ENCODE data around the gene SHROOM2. TPM values are rescaled to one million over a fixed set of nuclear protein-coding genes. Genes with fewer than 3 reads are reported as not detected.

Gene SHROOM2
- total and polyA plus RNA-seq, 2 donors, result 2.6 to 5.8 TPM

GRCh38 chrX:9952300-9952699 is 166.1 kb downstream of the SHROOM2 start:
- 86% methylated on average over 1 of the region's 1 CpG for WGBS
- Histone ChIP-seq H3K4me1 (ENCODE audit: insufficient read depth) (no peaks in the 10 kb centered on the region), H3K4me3 (ENCODE audit: low read depth, low read length) (no peak overlapping the region), H3K27ac (ENCODE audit: low read depth) (no peak overlapping the region), H3K36me3 (ENCODE audit: insufficient read depth) (no peaks in the 10 kb centered on the region)
- no peak for DNase-seq (ENCODE audit: extremely low spot score)

GRCh38 chrX:9953396-9953795 is 167.2 kb downstream of the SHROOM2 start:
- H3K36me3 ChIP-seq (ENCODE audit: insufficient read depth), result no peaks in the 10 kb centered on the region
- H3K4me1 ChIP-seq (ENCODE audit: insufficient read depth), result no peaks in the 10 kb centered on the region
- H3K4me3 ChIP-seq (ENCODE audit: low read depth, low read length), result no peak overlapping the region
- WGBS, result 93% methylated on average over 2 of the region's 2 CpGs
- H3K27ac ChIP-seq (ENCODE audit: low read depth), result no peak overlapping the region
- no peak for DNase-seq (ENCODE audit: extremely low spot score)

- H3K36me3 ChIP-seq (ENCODE audit: insufficient read depth), result no peaks in the 10 kb centered on the region
- no peak overlapping the region for H3K4me3 ChIP-seq (ENCODE audit: low read depth, low read length)
- WGBS, result 71% methylated on average over 6 of the region's 6 CpGs
- no peak for DNase-seq (ENCODE audit: extremely low spot score)
- H3K27ac ChIP-seq (ENCODE audit: low read depth), result no peak overlapping the region
- no peaks in the 10 kb centered on the region for H3K4me1 ChIP-seq (ENCODE audit: insufficient read depth)
Measured at GRCh38 chrX:9955506-9955905, 169.3 kb downstream of the SHROOM2 start.

- DNase-seq (ENCODE audit: extremely low spot score), result no peak
- H3K4me1 ChIP-seq (ENCODE audit: insufficient read depth), result no peaks in the 10 kb centered on the region
- no peak overlapping the region for H3K27ac ChIP-seq (ENCODE audit: low read depth)
- WGBS, result 87% methylated on average over 9 of the region's 9 CpGs
- H3K4me3 ChIP-seq (ENCODE audit: low read depth, low read length), result no peak overlapping the region
- no peaks in the 10 kb centered on the region for H3K36me3 ChIP-seq (ENCODE audit: insufficient read depth)
Measured at GRCh38 chrX:9957743-9958142, 171.5 kb downstream of the SHROOM2 start.

- WGBS, result 91% methylated on average over 5 of the region's 5 CpGs
- H3K4me3 ChIP-seq (ENCODE audit: low read depth, low read length), result no peak overlapping the region
- no peak overlapping the region for H3K27ac ChIP-seq (ENCODE audit: low read depth)
- no peak for DNase-seq (ENCODE audit: extremely low spot score)
- no peaks in the 10 kb centered on the region for H3K4me1 ChIP-seq (ENCODE audit: insufficient read depth)
- H3K36me3 ChIP-seq (ENCODE audit: insufficient read depth), result no peaks in the 10 kb centered on the region
Measured at GRCh38 chrX:9958183-9958582, 172.0 kb downstream of the SHROOM2 start.

- WGBS, result 83% methylated on average over 5 of the region's 5 CpGs
Measured at GRCh38 chrX:9961750-9962149, 175.5 kb downstream of the SHROOM2 start.

GRCh38 chrX:9966775-9967408 is 180.7 kb downstream of the SHROOM2 start, which contains the start of gene CLDN34:
Gene CLDN34, plus strand, starts transcription at chrX:9967358. Its CDS starts 0 bp downstream, at chrX:9967358.
- H3K4me1 ChIP-seq (ENCODE audit: insufficient read depth), result no peaks in the 10 kb centered on the region
- no peak within 1 kb of the TSS for H3K27ac ChIP-seq (ENCODE audit: low read depth)
- 95% methylated on average over 16 of the region's 16 CpGs for WGBS
- H3K36me3 ChIP-seq (ENCODE audit: insufficient read depth), result peaks cover 2% of the 10 kb centered on the region
- no peak for DNase-seq (ENCODE audit: extremely low spot score)
- no peak within 1 kb of the TSS for H3K4me3 ChIP-seq (ENCODE audit: low read depth, low read length)

More at GRCh38 chrX:9961750-9962149, 175.5 kb downstream of the SHROOM2 start:
- no peak overlapping the region for H3K27ac ChIP-seq (ENCODE audit: low read depth)
- H3K36me3 ChIP-seq (ENCODE audit: insufficient read depth), result no peaks in the 10 kb centered on the region
- H3K4me1 ChIP-seq (ENCODE audit: insufficient read depth), result no peaks in the 10 kb centered on the region
- no peak for DNase-seq (ENCODE audit: extremely low spot score)
- no peak overlapping the region for H3K4me3 ChIP-seq (ENCODE audit: low read depth, low read length)

GRCh38 chrX:9977635-9978034 is 191.4 kb downstream of the SHROOM2 start:
- Histone ChIP-seq H3K4me3 (ENCODE audit: low read depth, low read length) (no peak overlapping the region), H3K4me1 (ENCODE audit: insufficient read depth) (no peaks in the 10 kb centered on the region), H3K36me3 (ENCODE audit: insufficient read depth) (no peaks in the 10 kb centered on the region), H3K27ac (ENCODE audit: low read depth) (no peak overlapping the region)
- WGBS, result 83% methylated on average over 3 of the region's 3 CpGs
- DNase-seq (ENCODE audit: extremely low spot score), result no peak

GRCh38 chrX:9980401-9980800 is 194.2 kb downstream of the SHROOM2 start:
- WGBS, result 81% methylated on average over 7 of the region's 7 CpGs
- Histone ChIP-seq H3K27ac (ENCODE audit: low read depth) (no peak overlapping the region), H3K4me1 (ENCODE audit: insufficient read depth) (no peaks in the 10 kb centered on the region), H3K36me3 (ENCODE audit: insufficient read depth) (no peaks in the 10 kb centered on the region), H3K4me3 (ENCODE audit: low read depth, low read length) (no peak overlapping the region)
- no peak for DNase-seq (ENCODE audit: extremely low spot score)

- WGBS, result 80% methylated on average over 5 of the region's 5 CpGs
- no peak overlapping the region for H3K4me3 ChIP-seq (ENCODE audit: low read depth, low read length)
- no peak overlapping the region for H3K27ac ChIP-seq (ENCODE audit: low read depth)
- no peaks in the 10 kb centered on the region for H3K4me1 ChIP-seq (ENCODE audit: insufficient read depth)
- no peaks in the 10 kb centered on the region for H3K36me3 ChIP-seq (ENCODE audit: insufficient read depth)
- DNase-seq (ENCODE audit: extremely low spot score), result no peak
Measured at GRCh38 chrX:9980927-9981326, 194.7 kb downstream of the SHROOM2 start.

GRCh38 chrX:9983441-9983840 is 197.2 kb downstream of the SHROOM2 start:
- no peak overlapping the region for H3K4me3 ChIP-seq (ENCODE audit: low read depth, low read length)
- WGBS, result 92% methylated on average over 18 of the region's 18 CpGs
- no peak for DNase-seq (ENCODE audit: extremely low spot score)
- no peak overlapping the region for H3K27ac ChIP-seq (ENCODE audit: low read depth)
- no peaks in the 10 kb centered on the region for H3K4me1 ChIP-seq (ENCODE audit: insufficient read depth)
- no peaks in the 10 kb centered on the region for H3K36me3 ChIP-seq (ENCODE audit: insufficient read depth)

- Histone ChIP-seq H3K36me3 (ENCODE audit: insufficient read depth) (no peaks in the 10 kb centered on the region), H3K4me1 (ENCODE audit: insufficient read depth) (no peaks in the 10 kb centered on the region), H3K27ac (ENCODE audit: low read depth) (no peak overlapping the region), H3K4me3 (ENCODE audit: low read depth, low read length) (no peak overlapping the region)
- no peak for DNase-seq (ENCODE audit: extremely low spot score)
- 95% methylated on average over 11 of the region's 11 CpGs for WGBS
Measured at GRCh38 chrX:9983846-9984245, 197.6 kb downstream of the SHROOM2 start.

- no peak overlapping the region for H3K4me3 ChIP-seq (ENCODE audit: low read depth, low read length)
- no peak overlapping the region for H3K27ac ChIP-seq (ENCODE audit: low read depth)
- 28% methylated on average over 1 of the region's 1 CpG for WGBS
- H3K4me1 ChIP-seq (ENCODE audit: insufficient read depth), result no peaks in the 10 kb centered on the region
- no peaks in the 10 kb centered on the region for H3K36me3 ChIP-seq (ENCODE audit: insufficient read depth)
- no peak for DNase-seq (ENCODE audit: extremely low spot score)
Measured at GRCh38 chrX:9988762-9989161, 202.5 kb downstream of the SHROOM2 start.

- 96% methylated on average over 28 of the region's 28 CpGs for WGBS
- no peak overlapping the region for H3K27ac ChIP-seq (ENCODE audit: low read depth)
- no peak overlapping the region for H3K4me3 ChIP-seq (ENCODE audit: low read depth, low read length)
- DNase-seq (ENCODE audit: extremely low spot score), result no peak
- no peaks in the 10 kb centered on the region for H3K36me3 ChIP-seq (ENCODE audit: insufficient read depth)
- H3K4me1 ChIP-seq (ENCODE audit: insufficient read depth), result no peaks in the 10 kb centered on the region
Measured at GRCh38 chrX:9992061-9992460, 205.8 kb downstream of the SHROOM2 start.

GRCh38 chrX:9992724-9993123 is 206.5 kb downstream of the SHROOM2 start:
- DNase-seq (ENCODE audit: extremely low spot score), result no peak
- Histone ChIP-seq H3K4me3 (ENCODE audit: low read depth, low read length) (no peak overlapping the region), H3K4me1 (ENCODE audit: insufficient read depth) (no peaks in the 10 kb centered on the region), H3K36me3 (ENCODE audit: insufficient read depth) (no peaks in the 10 kb centered on the region), H3K27ac (ENCODE audit: low read depth) (no peak overlapping the region)
- 94% methylated on average over 18 of the region's 18 CpGs for WGBS

Measured in urinary bladder (tissue), 4 donors.